T-helper 9 cell (primary cell): ENCODE data around the gene AP1M2.
"Not testable (repeated sequence)": the region's sequence is repeated elsewhere in the genome, so short reads cannot be mapped to it uniquely, and the experiment has no call there.

ENCODE experiments used
- DNase-seq: peaks from one replicate; pipeline ENCODE4 v3.0.0-alpha.2; 2020

AP1M2 gene

GRCh38 chr19:10600149-10600548 is 13.0 kb upstream of the AP1M2 start:
- DNase-seq: no peak

- DNase-seq: no peak
Measured at GRCh38 chr19:10593820-10594637, 6.9 kb upstream of the AP1M2 start.

- DNase-seq: no peak
Measured at GRCh38 chr19:10593148-10593547, 6.0 kb upstream of the AP1M2 start.

- DNase-seq: no peak
Measured at GRCh38 chr19:10587839-10588150, 683 bp upstream of the AP1M2 start.

GRCh38 chr19:10586396-10586795 is 716 bp downstream of the AP1M2 start:
- DNase-seq: no peak

GRCh38 chr19:10583036-10583776 is 3.9 kb downstream of the AP1M2 start:
- DNase-seq: no peak

GRCh38 chr19:10582091-10582490 is 5.0 kb downstream of the AP1M2 start:
- no peak for DNase-seq

GRCh38 chr19:10580979-10581631 is 6.0 kb downstream of the AP1M2 start:
- peak; percentile 87 for DNase-seq

- DNase-seq: no peak
Measured at GRCh38 chr19:10577951-10578350, 9.2 kb downstream of the AP1M2 start.

- DNase-seq: no peak
Measured at GRCh38 chr19:10575011-10575716, 11.9 kb downstream of the AP1M2 start.

GRCh38 chr19:10574462-10574861 is 12.7 kb downstream of the AP1M2 start:
- no peak for DNase-seq

GRCh38 chr19:10573793-10574192 is 13.3 kb downstream of the AP1M2 start:
- DNase-seq: not testable (repeated sequence)

GRCh38 chr19:10568826-10569651 is 18.1 kb downstream of the AP1M2 start, which contains the start of gene CDKN2D:
Gene CDKN2D, minus strand, starts transcription at chr19:10568979. Its CDS starts 326 bp downstream, at chr19:10568653.
- DNase-seq: peak; percentile 99

GRCh38 chr19:10568062-10568825 is 18.9 kb downstream of the AP1M2 start:
- peak; percentile 49 for DNase-seq

- no peak for DNase-seq
Measured at GRCh38 chr19:10567656-10568055, 19.5 kb downstream of the AP1M2 start.

- peak; percentile 32 for DNase-seq
Measured at GRCh38 chr19:10566658-10567410, 20.3 kb downstream of the AP1M2 start.

GRCh38 chr19:10566408-10566657 is 20.8 kb downstream of the AP1M2 start:
- DNase-seq: no peak

GRCh38 chr19:10565567-10566407 is 21.3 kb downstream of the AP1M2 start, which contains the start of gene KRI1:
Gene KRI1, minus strand, starts transcription at chr19:10566010. Its CDS starts 11 bp downstream, at chr19:10565999.
- peak; percentile 98 for DNase-seq

- peak; percentile 39 for DNase-seq
Measured at GRCh38 chr19:10565028-10565566, 22.0 kb downstream of the AP1M2 start.
